IgD-negative memory B cell (primary cell): ENCODE results near the gene TEX10. TPM values are rescaled to one million over a fixed set of nuclear protein-coding genes. Genes with fewer than 3 reads are reported as not detected.
"Not testable (repeated sequence)": the region's sequence is repeated elsewhere in the genome, so short reads cannot be mapped to it uniquely, and the experiment has no call there.

ENCODE experiments used
- H3K27ac Mint-ChIP-seq, 3 donors: one replicate each; pipeline ENCODE4 v1.8.0; 2020 to 2022; ENCODE audit warnings: mild to moderate bottlenecking in 3 of 3, mixed read lengths in 3 of 3, moderate library complexity in 1 of 3
- H3K27me3 Mint-ChIP-seq: one replicate; pipeline ENCODE4 v1.8.0; 2021; ENCODE audit warnings: mixed read lengths
- H3K36me3 Mint-ChIP-seq: one replicate; pipeline ENCODE4 v1.8.0; 2020; ENCODE audit warnings: mild to moderate bottlenecking, mixed read lengths
- H3K4me1 Mint-ChIP-seq, 3 donors: one replicate each; pipeline ENCODE4 v1.8.0; 2020 to 2022; ENCODE audit warnings: mixed read lengths in 3 of 3, mild to moderate bottlenecking in 1 of 3
- H3K4me3 Mint-ChIP-seq, 4 donors: one replicate each; pipeline ENCODE4 v1.8.0; 2020 to 2022; ENCODE audit warnings: mild to moderate bottlenecking in 4 of 4, mixed read lengths in 4 of 4, moderate library complexity in 3 of 4
- H3K9me3 Mint-ChIP-seq, 3 donors: one replicate each; pipeline ENCODE4 v1.8.0; 2020 to 2021; ENCODE audit warnings: mixed read lengths in 3 of 3, mild to moderate bottlenecking in 1 of 3
- polyA plus RNA-seq: library from polyadenylated mRNA; unstranded; fragments of 300-500 nt; fragmentation: Illumina TruSeq; gene quantifications from one replicate; pipeline ENCODE4 v1.2.3, GENCODE V29; 2021

Gene TEX10
- polyA plus RNA-seq, 1 donor from 2014 or later = 17.5 TPM

GRCh38 chr9:100359057-100359456 is 6.3 kb upstream of the TEX10 start:
- Mint-ChIP-seq H3K9me3 (peaks cover 4 to 9% (median 8%) of the 10 kb centered on the region in 3 donors), H3K27me3 (no peaks in the 10 kb centered on the region), H3K27ac (no peak overlapping the region), H3K4me3 (no peak overlapping the region), H3K36me3 (peaks cover 10% of the 10 kb centered on the region), H3K4me1 (peaks cover 16 to 23% (median 16%) of the 10 kb centered on the region in 3 donors)

- H3K4me1 Mint-ChIP-seq = peaks cover 21 to 34% (median 25%) of the 10 kb centered on the region in 3 donors
- H3K4me3 Mint-ChIP-seq = no peak overlapping the region
- H3K27me3 Mint-ChIP-seq = no peaks in the 10 kb centered on the region
- H3K36me3 Mint-ChIP-seq = peaks cover 7% of the 10 kb centered on the region
- peaks cover 3 to 5% (median 4%) of the 10 kb centered on the region in 3 donors for H3K9me3 Mint-ChIP-seq
- H3K27ac Mint-ChIP-seq = no peak overlapping the region
These were observed 4.8 kb upstream of the TEX10 start for GRCh38 chr9:100357501-100357900.

- H3K36me3 Mint-ChIP-seq = peaks cover 9% of the 10 kb centered on the region
- H3K4me1 Mint-ChIP-seq = peaks cover 33 to 49% (median 35%) of the 10 kb centered on the region in 3 donors
- peak overlapping the region in 1 of 4 donors; percentile 52 for H3K4me3 Mint-ChIP-seq
- peak overlapping the region in 2 of 3 donors; percentile 17 to 22 for H3K27ac Mint-ChIP-seq
- no peaks in the 10 kb centered on the region for H3K27me3 Mint-ChIP-seq
- peaks cover 3 to 5% (median 4%) of the 10 kb centered on the region in 3 donors for H3K9me3 Mint-ChIP-seq
These were observed 2.8 kb upstream of the TEX10 start for GRCh38 chr9:100355561-100355960.

- Mint-ChIP-seq H3K9me3 (peaks cover 3 to 4% (median 4%) of the 10 kb centered on the region in 3 donors), H3K4me3 (peak overlapping the region in 2 of 4 donors; percentile 9 to 96), H3K4me1 (peaks cover 43 to 56% (median 45%) of the 10 kb centered on the region in 3 donors), H3K36me3 (peaks cover 9% of the 10 kb centered on the region), H3K27ac (peak overlapping the region in 1 of 3 donors; percentile 71), H3K27me3 (no peaks in the 10 kb centered on the region)
These were observed 1.5 kb upstream of the TEX10 start for GRCh38 chr9:100354121-100354800.

GRCh38 chr9:100352201-100352726 is 478 bp downstream of the TEX10 start:
- peak overlapping the region; percentile 91 to 93 (median 91) for H3K27ac Mint-ChIP-seq
- H3K9me3 Mint-ChIP-seq = peaks cover 0 to 3% (median 0%) of the 10 kb centered on the region in 3 donors
- H3K4me3 Mint-ChIP-seq = peak overlapping the region; percentile 88 to 99 (median 95)
- peaks cover 3% of the 10 kb centered on the region for H3K36me3 Mint-ChIP-seq
- H3K27me3 Mint-ChIP-seq = no peaks in the 10 kb centered on the region
- H3K4me1 Mint-ChIP-seq = peaks cover 37 to 56% (median 49%) of the 10 kb centered on the region in 3 donors

GRCh38 chr9:100351508-100351907 is 1.2 kb downstream of the TEX10 start:
- peaks cover 34 to 52% (median 50%) of the 10 kb centered on the region in 3 donors for H3K4me1 Mint-ChIP-seq
- peak overlapping the region; percentile 91 to 93 (median 91) for H3K27ac Mint-ChIP-seq
- peaks cover 3% of the 10 kb centered on the region for H3K36me3 Mint-ChIP-seq
- H3K27me3 Mint-ChIP-seq = no peaks in the 10 kb centered on the region
- no peaks in the 10 kb centered on the region for H3K9me3 Mint-ChIP-seq
- H3K4me3 Mint-ChIP-seq = peak overlapping the region; percentile 88 to 99 (median 95)

- Mint-ChIP-seq H3K4me3 (peak overlapping the region in 3 of 4 donors; percentile 1 to 52 (median 21)), H3K9me3 (no peaks in the 10 kb centered on the region), H3K36me3 (peaks cover 3% of the 10 kb centered on the region), H3K27ac (peak overlapping the region in 2 of 3 donors; percentile 6 to 36), H3K4me1 (peaks cover 31 to 50% (median 44%) of the 10 kb centered on the region in 3 donors), H3K27me3 (no peaks in the 10 kb centered on the region)
These were observed 2.6 kb downstream of the TEX10 start for GRCh38 chr9:100350188-100350587.

GRCh38 chr9:100346836-100347235 is 5.9 kb downstream of the TEX10 start:
- H3K9me3 Mint-ChIP-seq = no peaks in the 10 kb centered on the region
- H3K27me3 Mint-ChIP-seq = no peaks in the 10 kb centered on the region
- H3K4me3 Mint-ChIP-seq = no peak overlapping the region
- peaks cover 23 to 46% (median 33%) of the 10 kb centered on the region in 3 donors for H3K4me1 Mint-ChIP-seq
- H3K36me3 Mint-ChIP-seq = peaks cover under 1% of the 10 kb centered on the region
- H3K27ac Mint-ChIP-seq = no peak overlapping the region

GRCh38 chr9:100341889-100342288 is 10.9 kb downstream of the TEX10 start:
- Mint-ChIP-seq H3K36me3 (peaks cover 14% of the 10 kb centered on the region), H3K27ac (peak overlapping the region in 1 of 3 donors; percentile 6), H3K27me3 (no peaks in the 10 kb centered on the region), H3K9me3 (no peaks in the 10 kb centered on the region), H3K4me3 (peak overlapping the region in 1 of 4 donors; percentile 1), H3K4me1 (peaks cover 20 to 27% (median 24%) of the 10 kb centered on the region in 3 donors)

- Mint-ChIP-seq H3K4me3 (no peak overlapping the region), H3K27me3 (no peaks in the 10 kb centered on the region), H3K27ac (no peak overlapping the region), H3K4me1 (peaks cover 20 to 23% (median 21%) of the 10 kb centered on the region in 3 donors), H3K36me3 (peaks cover 15% of the 10 kb centered on the region), H3K9me3 (no peaks in the 10 kb centered on the region)
These were observed 12.5 kb downstream of the TEX10 start for GRCh38 chr9:100340224-100340623.

GRCh38 chr9:100338736-100339135 is 14.0 kb downstream of the TEX10 start:
- not testable (repeated sequence) for H3K4me3 Mint-ChIP-seq, H3K27ac Mint-ChIP-seq, H3K27me3 Mint-ChIP-seq, H3K9me3 Mint-ChIP-seq
- peaks cover 18 to 20% (median 19%) of the 10 kb centered on the region in 3 donors for H3K4me1 Mint-ChIP-seq
- peaks cover 15% of the 10 kb centered on the region for H3K36me3 Mint-ChIP-seq

- Mint-ChIP-seq H3K36me3 (peaks cover 2% of the 10 kb centered on the region), H3K27ac (no peak overlapping the region), H3K4me1 (peaks cover 4 to 6% (median 4%) of the 10 kb centered on the region in 3 donors), H3K27me3 (no peaks in the 10 kb centered on the region), H3K9me3 (no peaks in the 10 kb centered on the region), H3K4me3 (no peak overlapping the region)
These were observed 28.0 kb downstream of the TEX10 start for GRCh38 chr9:100324594-100325200.

GRCh38 chr9:100322954-100323536 is 29.7 kb downstream of the TEX10 start:
- Mint-ChIP-seq H3K27ac (peak overlapping the region in 1 of 3 donors; percentile 4), H3K36me3 (no peaks in the 10 kb centered on the region), H3K4me3 (no peak overlapping the region), H3K9me3 (no peaks in the 10 kb centered on the region), H3K27me3 (no peaks in the 10 kb centered on the region), H3K4me1 (peaks cover 4 to 5% (median 4%) of the 10 kb centered on the region in 3 donors)

GRCh38 chr9:100317706-100318105 is 35.0 kb downstream of the TEX10 start:
- Mint-ChIP-seq H3K36me3 (peaks cover 2% of the 10 kb centered on the region), H3K27me3 (no peaks in the 10 kb centered on the region), H3K9me3 (no peaks in the 10 kb centered on the region), H3K4me1 (peaks cover 0 to 20% (median 0%) of the 10 kb centered on the region in 3 donors), H3K4me3 (no peak overlapping the region), H3K27ac (no peak overlapping the region)

GRCh38 chr9:100315561-100315960 is 37.2 kb downstream of the TEX10 start:
- Mint-ChIP-seq H3K27ac (no peak overlapping the region), H3K9me3 (no peaks in the 10 kb centered on the region), H3K4me3 (no peak overlapping the region), H3K27me3 (no peaks in the 10 kb centered on the region), H3K4me1 (peaks cover 0 to 20% (median 0%) of the 10 kb centered on the region in 3 donors), H3K36me3 (peaks cover 6% of the 10 kb centered on the region)
